K562 (cell line): ENCODE measurements around the gene UVRAG. TPM values are rescaled to one million over a fixed set of nuclear protein-coding genes. Genes with fewer than 3 reads are reported as not detected.

Experiments used
- CEBPB ChIP-seq: fragments of 450-650 bp; IDR thresholded peaks from 2 replicates; pipeline ENCODE4 v1.6.1; 2016; ENCODE audit warnings: missing genetic modification characterization, missing compliant biosample characterization
- DACH1 ChIP-seq: fragments of 450-650 bp; IDR thresholded peaks from 2 replicates; pipeline ENCODE4 v1.6.1; 2018; ENCODE audit not compliant: partially characterized antibody
- EHMT2 ChIP-seq: fragments of 450-650 bp; IDR thresholded peaks from 2 replicates; pipeline ENCODE4 v1.6.1; 2018; ENCODE audit warnings: antibody characterized with exemption
- ETV6 ChIP-seq, 3 experiments: fragments of 150-350 bp in 1 of 3; sonication (generic) in 1 of 3; formaldehyde crosslinking in 1 of 3; IDR thresholded peaks; 2 replicates each; pipeline versions ENCODE4 v1.6.1 to v1.8.0; 2014 to 2022; ENCODE audit warnings: borderline replicate concordance in 2 of 3, low read depth in 2 of 3, antibody characterized with exemption in 1 of 3, low read length in 1 of 3, mild to moderate bottlenecking in 1 of 3, missing genetic modification reagents in 1 of 3
- HDAC2 ChIP-seq: fragments of 450-650 bp; IDR thresholded peaks from 2 replicates; pipeline ENCODE4 v1.6.1; 2016; ENCODE audit warnings: mild to moderate bottlenecking
- KLF1 ChIP-seq: fragments of 450-650 bp; IDR thresholded peaks from 2 replicates; pipeline ENCODE4 v1.6.1; 2016; ENCODE audit warnings: missing genetic modification characterization, missing compliant biosample characterization
- MTF1 ChIP-seq: fragments of 250-450 bp; sonication (Bioruptor Pico); IDR thresholded peaks from 2 replicates; pipeline ENCODE4 v1.9.0; 2021; ENCODE audit warnings: moderate library complexity, mild to moderate bottlenecking, inconsistent platforms, borderline replicate concordance
- POU5F1 ChIP-seq: fragments of 150-350 bp; IDR thresholded peaks from 2 replicates; pipeline ENCODE4 v1.6.1; 2014; ENCODE audit warnings: borderline replicate concordance, low read length, low read depth, mild to moderate bottlenecking; ENCODE audit not compliant: partially characterized antibody
- SREBF2 ChIP-seq: sonication (generic); formaldehyde crosslinking; IDR thresholded peaks from 2 replicates; pipeline ENCODE4 v1.4.0; 2020; ENCODE audit warnings: mild to moderate bottlenecking, missing genetic modification reagents
- STAG1 ChIP-seq: sonication (generic); formaldehyde crosslinking; IDR thresholded peaks from 2 replicates; pipeline ENCODE4 v1.5.0; 2020; ENCODE audit warnings: missing genetic modification reagents, borderline replicate concordance
- TAL1 ChIP-seq: fragments of 450-650 bp; IDR thresholded peaks from 2 replicates; pipeline ENCODE4 v1.6.1; 2016; ENCODE audit warnings: mild to moderate bottlenecking
- THRAP3 ChIP-seq: fragments of 450-650 bp; IDR thresholded peaks from 2 replicates; pipeline ENCODE4 v1.6.1; 2016; ENCODE audit warnings: mild to moderate bottlenecking, inconsistent platforms, borderline replicate concordance
- TSC22D4 ChIP-seq: fragments of 450-650 bp; IDR thresholded peaks from 2 replicates; pipeline ENCODE4 v1.6.1; 2016; ENCODE audit warnings: missing genetic modification characterization, missing biosample characterization, control low read depth
- WHSC1 ChIP-seq: IDR thresholded peaks from one replicate; pipeline ENCODE4 v1.6.1; 2012; ENCODE audit warnings: low read length, control low read depth, inconsistent platforms
- ZNF184 ChIP-seq: sonication (generic); formaldehyde crosslinking; IDR thresholded peaks from 2 replicates; pipeline ENCODE4 v1.5.0; 2020; ENCODE audit warnings: missing genetic modification reagents
- ZNF408 ChIP-seq: fragments of 250-450 bp; sonication (Bioruptor Pico); IDR thresholded peaks from 2 replicates; pipeline ENCODE4 v1.4.0; 2020; ENCODE audit warnings: low read depth, mild to moderate bottlenecking, moderate library complexity
- polyA plus RNA-seq, 8 experiments: library from polyadenylated mRNA; depleted of rRNA in 4 of 8; stranded (reverse) in 5 of 8; unstranded in 3 of 8; fragments of >200 nt; fragmentation: Nextera tagmentation in 2 of 8; fragmentation: Illumina TruSeq in 1 of 8; extraction: Ambion mirVana in 2 of 8; extraction: Trizol in 1 of 8; gene quantifications; 2 replicates each; pipeline versions ENCODE4 v1.2.1 to v1.2.3, GENCODE V29; 2011 to 2014; ENCODE audit warnings: inconsistent platforms in 1 of 8, missing spikeins in 1 of 8
- total RNA-seq, 7 experiments: library from RNA; depleted of rRNA in 6 of 7; stranded (reverse); fragments of >200 nt in 6 of 7; fragmentation: Illumina TruSeq in 2 of 7; extraction: Trizol in 2 of 7; gene quantifications; 2 replicates each; pipeline versions ENCODE4 v1.2.1 to v1.2.3, GENCODE V29; 2011 to 2021; ENCODE audit warnings: low replicate concordance in 1 of 7
- TF ChIP-seq, protein P1 (sequence below): fragments of 200-800 bp; sonication (Bioruptor generic); IDR thresholded peaks from 2 replicates; pipeline ENCODE4 v1.6.1; 2017; ENCODE audit warnings: missing genetic modification characterization, missing compliant biosample characterization
- TF ChIP-seq, protein P2 (sequence below), 2 experiments: fragments of 250-450 bp in 1 of 2; fragments of 450-650 bp in 1 of 2; sonication (Bioruptor Pico) in 1 of 2; IDR thresholded peaks; 2 replicates each; pipeline versions ENCODE4 v1.6.1 to v1.8.0; 2016 to 2021; ENCODE audit warnings: mild to moderate bottlenecking in 2 of 2, moderate library complexity in 2 of 2, missing compliant biosample characterization in 1 of 2, missing genetic modification characterization in 1 of 2
- TF ChIP-seq, protein P3 (sequence below): sonication (generic); formaldehyde crosslinking; IDR thresholded peaks from 2 replicates; pipeline ENCODE4 v1.8.1; 2023; ENCODE audit warnings: mild to moderate bottlenecking, missing genetic modification reagents, moderate library complexity
- TF ChIP-seq, protein P4 (sequence below): sonication (generic); formaldehyde crosslinking; IDR thresholded peaks from 2 replicates; pipeline ENCODE4 v1.9.0; 2022; ENCODE audit warnings: mild to moderate bottlenecking, missing genetic modification reagents
- TF ChIP-seq, protein P5 (sequence below): IDR thresholded peaks from 2 replicates; pipeline ENCODE4 v1.6.1; 2011; ENCODE audit warnings: borderline replicate concordance, low read depth, mild to moderate bottlenecking, moderate library complexity, low read length; ENCODE audit not compliant: insufficient read depth, poor library complexity, severe bottlenecking

The UVRAG gene
- total and polyA plus RNA-seq, 9 of the 15 experiments (the other 6 are each of a cell fraction or from before 2014, with no cell fraction given): 3.1 to 17.8 (median 12.4) TPM

DNA sequence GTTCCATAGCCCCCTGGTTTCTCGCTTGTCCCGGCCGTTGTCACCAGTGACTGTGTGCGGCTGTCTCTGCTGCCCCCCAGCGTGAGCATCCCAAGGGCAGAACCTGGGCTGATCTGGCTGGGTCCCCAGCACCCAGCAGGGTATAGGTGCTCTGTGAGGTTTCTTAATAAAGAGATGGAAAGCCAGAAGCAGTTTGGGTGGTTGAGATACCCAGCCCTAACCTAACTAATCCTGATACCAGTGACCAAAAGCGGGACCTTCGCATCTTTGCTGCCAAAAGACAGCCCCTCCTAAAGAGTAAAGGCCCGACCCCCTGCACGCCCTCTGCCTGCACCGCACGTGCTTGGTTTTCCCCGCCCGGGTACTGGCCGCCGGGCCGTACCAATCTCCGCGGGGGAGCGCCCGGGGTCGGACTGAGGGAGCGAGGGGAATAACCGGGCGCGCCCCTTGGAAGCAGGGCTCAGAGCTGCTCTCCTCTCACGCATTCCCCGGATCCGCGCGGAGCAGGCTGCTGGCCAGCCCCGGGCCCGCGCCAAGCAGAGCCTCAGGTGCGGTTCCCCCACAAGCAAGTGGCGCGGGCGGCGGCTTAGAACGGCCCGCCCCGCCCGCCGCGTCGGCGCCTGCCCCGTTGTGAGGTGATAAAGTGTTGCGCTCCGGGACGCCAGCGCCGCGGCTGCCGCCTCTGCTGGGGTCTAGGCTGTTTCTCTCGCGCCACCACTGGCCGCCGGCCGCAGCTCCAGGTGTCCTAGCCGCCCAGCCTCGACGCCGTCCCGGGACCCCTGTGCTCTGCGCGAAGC is 46.7 kb upstream of the UVRAG start, which contains the start of gene DGAT2 (continued):
- TF ChIP-seq KLF1 (tag) (peak; percentile 63; the same call in 1 of the 2 replicates), TSC22D4 (no peak), SREBF2 (no peak), EHMT2 (no peak), CEBPB (tag) (no peak), THRAP3 (no peak), MTF1 (no peak), DACH1 (no peak), STAG1 (CRISPR knock-in tag) (peak; percentile 44), TAL1 (no peak), ZNF184 (CRISPR knock-in tag) (no peak), ETV6 (IDR thresholded peaks at IDR 0.05; ENCODE audit: borderline replicate concordance in 1 of 2, low read depth in 2 of 2, low read length in 1 of 2) (no peak; a peak in 1 of 4 replicates), ETV6 (CRISPR knock-in tag; IDR thresholded peaks at IDR 0.05; ENCODE audit: borderline replicate concordance) (no peak), POU5F1 (no peak), HDAC2 (peak; percentile 24; the same call in 1 of the 2 replicates), ZNF408 (CRISPR knock-in tag) (no peak), WHSC1 (no peak)
- TF ChIP-seq, protein P1, sequence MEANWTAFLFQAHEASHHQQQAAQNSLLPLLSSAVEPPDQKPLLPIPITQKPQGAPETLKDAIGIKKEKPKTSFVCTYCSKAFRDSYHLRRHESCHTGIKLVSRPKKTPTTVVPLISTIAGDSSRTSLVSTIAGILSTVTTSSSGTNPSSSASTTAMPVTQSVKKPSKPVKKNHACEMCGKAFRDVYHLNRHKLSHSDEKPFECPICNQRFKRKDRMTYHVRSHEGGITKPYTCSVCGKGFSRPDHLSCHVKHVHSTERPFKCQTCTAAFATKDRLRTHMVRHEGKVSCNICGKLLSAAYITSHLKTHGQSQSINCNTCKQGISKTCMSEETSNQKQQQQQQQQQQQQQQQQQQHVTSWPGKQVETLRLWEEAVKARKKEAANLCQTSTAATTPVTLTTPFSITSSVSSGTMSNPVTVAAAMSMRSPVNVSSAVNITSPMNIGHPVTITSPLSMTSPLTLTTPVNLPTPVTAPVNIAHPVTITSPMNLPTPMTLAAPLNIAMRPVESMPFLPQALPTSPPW: peak; percentile 87
- TF ChIP-seq, protein P2, sequence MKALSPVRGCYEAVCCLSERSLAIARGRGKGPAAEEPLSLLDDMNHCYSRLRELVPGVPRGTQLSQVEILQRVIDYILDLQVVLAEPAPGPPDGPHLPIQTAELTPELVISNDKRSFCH (CRISPR knock-in tag; IDR thresholded peaks at IDR 0.05): no peak
- TF ChIP-seq, protein P2 (tag; IDR thresholded peaks at IDR 0.05): peak; percentile 78
- TF ChIP-seq, protein P3, sequence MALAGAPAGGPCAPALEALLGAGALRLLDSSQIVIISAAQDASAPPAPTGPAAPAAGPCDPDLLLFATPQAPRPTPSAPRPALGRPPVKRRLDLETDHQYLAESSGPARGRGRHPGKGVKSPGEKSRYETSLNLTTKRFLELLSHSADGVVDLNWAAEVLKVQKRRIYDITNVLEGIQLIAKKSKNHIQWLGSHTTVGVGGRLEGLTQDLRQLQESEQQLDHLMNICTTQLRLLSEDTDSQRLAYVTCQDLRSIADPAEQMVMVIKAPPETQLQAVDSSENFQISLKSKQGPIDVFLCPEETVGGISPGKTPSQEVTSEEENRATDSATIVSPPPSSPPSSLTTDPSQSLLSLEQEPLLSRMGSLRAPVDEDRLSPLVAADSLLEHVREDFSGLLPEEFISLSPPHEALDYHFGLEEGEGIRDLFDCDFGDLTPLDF (CRISPR knock-in tag): peak; percentile 81
- TF ChIP-seq, protein P4, sequence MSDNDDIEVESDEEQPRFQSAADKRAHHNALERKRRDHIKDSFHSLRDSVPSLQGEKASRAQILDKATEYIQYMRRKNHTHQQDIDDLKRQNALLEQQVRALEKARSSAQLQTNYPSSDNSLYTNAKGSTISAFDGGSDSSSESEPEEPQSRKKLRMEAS: peak; percentile 92
- TF ChIP-seq, protein P5, sequence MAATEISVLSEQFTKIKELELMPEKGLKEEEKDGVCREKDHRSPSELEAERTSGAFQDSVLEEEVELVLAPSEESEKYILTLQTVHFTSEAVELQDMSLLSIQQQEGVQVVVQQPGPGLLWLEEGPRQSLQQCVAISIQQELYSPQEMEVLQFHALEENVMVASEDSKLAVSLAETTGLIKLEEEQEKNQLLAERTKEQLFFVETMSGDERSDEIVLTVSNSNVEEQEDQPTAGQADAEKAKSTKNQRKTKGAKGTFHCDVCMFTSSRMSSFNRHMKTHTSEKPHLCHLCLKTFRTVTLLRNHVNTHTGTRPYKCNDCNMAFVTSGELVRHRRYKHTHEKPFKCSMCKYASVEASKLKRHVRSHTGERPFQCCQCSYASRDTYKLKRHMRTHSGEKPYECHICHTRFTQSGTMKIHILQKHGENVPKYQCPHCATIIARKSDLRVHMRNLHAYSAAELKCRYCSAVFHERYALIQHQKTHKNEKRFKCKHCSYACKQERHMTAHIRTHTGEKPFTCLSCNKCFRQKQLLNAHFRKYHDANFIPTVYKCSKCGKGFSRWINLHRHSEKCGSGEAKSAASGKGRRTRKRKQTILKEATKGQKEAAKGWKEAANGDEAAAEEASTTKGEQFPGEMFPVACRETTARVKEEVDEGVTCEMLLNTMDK: peak; percentile 65
